Measurements from ENCODE around the gene TMPRSS6. TPM values are rescaled to one million over a fixed set of nuclear protein-coding genes. Genes with fewer than 3 reads are reported as not detected.
"Not testable (repeated sequence)": the region's sequence is repeated elsewhere in the genome, so short reads cannot be mapped to it uniquely, and the experiment has no call there.

The TMPRSS6 gene
- total RNA-seq, 1 experiment from 2014 or later: not detected

DNA sequence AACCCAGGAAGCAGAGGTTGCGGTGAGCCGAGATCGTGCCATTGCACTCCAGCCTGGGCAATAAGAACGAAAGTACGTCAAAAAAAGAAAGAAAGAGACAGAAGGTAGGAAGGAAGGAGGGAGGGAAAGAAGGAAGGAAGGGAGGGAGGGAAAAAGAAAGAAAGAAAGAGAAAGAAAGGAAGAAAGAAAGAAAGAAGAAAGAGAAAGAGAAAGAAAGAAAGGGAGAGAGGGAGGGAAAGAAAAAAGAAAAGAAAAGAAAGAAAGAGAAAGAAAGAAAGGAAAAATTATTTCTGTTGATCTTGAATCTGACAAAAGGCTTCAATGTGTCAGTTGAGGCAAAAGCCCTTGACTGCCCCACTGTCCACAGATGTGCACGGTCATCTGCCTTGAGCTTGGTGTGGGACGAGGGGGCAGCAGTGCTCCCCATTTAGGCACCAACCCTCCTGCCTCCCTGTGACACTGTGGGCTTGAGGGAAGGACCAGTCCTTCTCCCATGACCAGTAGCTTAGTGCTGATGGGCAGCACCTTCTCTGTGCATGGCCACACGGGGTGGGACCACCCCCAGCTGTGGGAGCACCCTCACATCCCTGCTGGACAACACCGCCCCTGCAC, 33.6 kb downstream of the TMPRSS6 start:
- Histone ChIP-seq H3K4me3 (no peak overlapping the region), H3K27ac (no peak overlapping the region), H3K36me3 (no peaks in the 10 kb centered on the region), H3K27me3 (no peaks in the 10 kb centered on the region), H3K9me3 (replicated peaks) (no peaks in the 10 kb centered on the region), H3K4me1 (no peaks in the 10 kb centered on the region)
- no peak for DNase-seq

DNA sequence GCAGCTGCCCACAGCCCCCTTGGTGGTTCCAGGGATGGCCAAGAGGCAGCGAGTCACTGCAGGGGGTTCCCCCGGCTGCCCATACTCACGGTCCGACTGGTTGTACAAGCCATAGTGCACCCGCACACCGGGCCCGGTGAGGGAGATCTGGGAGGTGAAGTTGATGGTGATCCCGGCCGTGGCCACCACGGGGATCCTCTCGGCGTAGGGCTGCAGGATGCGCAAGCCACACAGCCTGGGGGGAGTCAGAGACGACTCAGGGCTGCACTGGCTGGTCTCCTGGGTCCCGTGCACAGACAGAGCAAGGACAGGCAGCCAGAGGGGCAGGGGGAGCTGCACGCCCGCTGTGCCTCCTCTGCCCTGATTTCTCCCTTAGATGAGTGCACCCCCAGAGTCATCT, 34.5 kb downstream of the TMPRSS6 start:
- no peaks in the 10 kb centered on the region for H3K36me3 ChIP-seq
- H3K4me1 ChIP-seq: no peaks in the 10 kb centered on the region
- H3K9me3 ChIP-seq (replicated peaks): no peaks in the 10 kb centered on the region
- H3K4me3 ChIP-seq: no peak overlapping the region
- no peak for DNase-seq
- no peak overlapping the region for H3K27ac ChIP-seq
- H3K27me3 ChIP-seq: no peaks in the 10 kb centered on the region

DNA sequence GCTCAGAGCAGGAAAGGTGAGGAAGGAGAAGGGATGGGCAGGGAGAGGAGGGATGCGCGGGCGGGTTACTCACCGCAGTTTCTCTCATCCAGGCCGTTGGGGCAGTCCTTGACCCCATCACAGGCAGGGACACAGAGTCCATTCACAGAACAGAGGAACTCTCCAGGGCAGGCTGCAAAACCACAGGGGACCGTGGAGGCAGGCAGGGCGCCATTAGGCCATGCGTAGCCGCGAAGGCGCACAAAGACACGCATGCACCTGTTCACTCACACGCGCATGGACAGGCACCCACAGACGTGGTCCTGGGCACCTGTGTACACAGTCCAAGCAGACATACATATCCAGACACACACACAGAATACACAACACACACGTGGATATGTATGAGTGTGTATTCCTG, 35.0 kb downstream of the TMPRSS6 start:
- Histone ChIP-seq H3K9me3 (replicated peaks) (no peaks in the 10 kb centered on the region), H3K27me3 (no peaks in the 10 kb centered on the region; the same call in 1 of the 2 replicates), H3K27ac (no peak overlapping the region), H3K4me1 (no peaks in the 10 kb centered on the region), H3K4me3 (no peak overlapping the region), H3K36me3 (no peaks in the 10 kb centered on the region)
- DNase-seq: no peak

DNA sequence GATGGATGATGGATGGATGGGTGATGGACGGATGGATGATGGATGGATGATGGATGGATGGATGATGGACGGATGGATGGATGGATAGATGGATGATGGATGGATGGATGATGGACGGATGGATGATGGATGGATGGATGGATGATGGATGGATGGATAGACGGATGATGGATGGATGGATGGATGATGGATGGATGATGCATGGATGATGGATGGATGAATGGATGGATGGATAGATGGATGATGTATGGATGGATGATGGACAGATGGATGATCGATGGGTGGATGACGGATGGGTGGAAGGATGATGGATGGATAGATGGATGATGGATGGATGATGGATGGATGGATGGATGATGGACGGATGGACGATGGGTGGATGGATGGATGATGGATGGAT, 36.8 kb downstream of the TMPRSS6 start:
- DNase-seq: no peak
- Histone ChIP-seq H3K36me3 (no peaks in the 10 kb centered on the region), H3K27me3 (no peaks in the 10 kb centered on the region; the same call in 1 of the 2 replicates)

DNA sequence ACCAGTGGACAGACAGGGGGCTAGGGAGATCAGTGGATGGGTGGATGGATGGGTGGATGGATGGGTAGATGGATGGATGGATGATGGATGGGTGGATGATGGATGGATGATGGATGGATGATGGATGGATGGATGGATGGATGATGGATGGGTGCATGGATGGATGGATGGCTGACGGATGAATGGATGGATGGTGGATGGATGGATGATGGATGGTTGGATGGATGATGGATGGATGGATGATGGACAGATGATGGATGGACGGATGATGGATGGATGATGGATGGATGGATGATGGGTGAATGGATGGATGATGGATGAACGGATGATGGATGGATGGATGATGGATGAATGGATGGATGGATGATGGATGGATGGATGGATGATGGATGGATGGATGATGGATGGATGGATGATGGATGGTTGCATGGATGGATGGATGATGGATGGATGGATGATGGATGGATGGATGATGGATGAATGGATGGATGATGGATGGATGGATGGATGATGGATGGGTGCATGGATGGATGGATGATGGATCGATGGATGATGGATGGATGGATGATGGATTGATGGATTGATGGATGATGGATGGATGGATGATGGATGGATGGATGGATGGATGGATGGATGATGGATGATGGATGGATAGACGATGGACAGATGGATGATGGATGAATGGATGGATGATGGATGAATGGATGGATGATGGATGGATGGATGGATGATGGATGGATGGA, 37.5 kb downstream of the TMPRSS6 start:
- not testable (repeated sequence) for H3K27me3 ChIP-seq, H3K36me3 ChIP-seq, DNase-seq

More for the DNA sequence above, 36.8 kb downstream of the TMPRSS6 start:
- Histone ChIP-seq H3K4me1 (no peaks in the 10 kb centered on the region), H3K27ac (no peak overlapping the region), H3K9me3 (replicated peaks) (no peaks in the 10 kb centered on the region), H3K4me3 (no peak overlapping the region)

DNA sequence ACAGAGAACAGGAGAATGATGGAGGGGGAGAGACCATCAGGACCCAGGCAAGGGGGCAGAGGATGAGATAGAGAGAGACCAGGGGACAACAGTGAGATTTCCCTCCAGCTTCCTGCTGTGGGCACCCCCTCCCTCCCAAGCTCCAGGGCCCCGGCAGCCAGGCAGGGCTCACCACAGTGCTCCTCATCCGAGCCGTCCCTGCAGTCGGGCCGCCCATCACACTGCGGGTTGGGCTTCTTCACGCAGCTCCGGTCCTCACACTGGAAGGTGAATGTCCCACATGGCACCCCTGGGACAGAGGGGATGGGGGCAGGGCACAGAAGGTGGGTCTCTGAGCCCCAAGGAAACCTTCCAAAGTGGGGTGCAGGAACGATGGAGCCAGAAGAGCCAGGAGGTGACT, 38.8 kb downstream of the TMPRSS6 start:
- no peaks in the 10 kb centered on the region for H3K36me3 ChIP-seq
- H3K4me1 ChIP-seq: no peaks in the 10 kb centered on the region
- H3K9me3 ChIP-seq (replicated peaks): no peaks in the 10 kb centered on the region
- no peak overlapping the region for H3K27ac ChIP-seq
- no peak overlapping the region for H3K4me3 ChIP-seq
- DNase-seq: no peak
- no peaks in the 10 kb centered on the region; the same call in 1 of the 2 replicates for H3K27me3 ChIP-seq

More for the DNA sequence above, 37.5 kb downstream of the TMPRSS6 start:
- H3K4me1 ChIP-seq; H3K27ac ChIP-seq; H3K4me3 ChIP-seq; H3K9me3 ChIP-seq (replicated peaks): not testable (repeated sequence)

DNA sequence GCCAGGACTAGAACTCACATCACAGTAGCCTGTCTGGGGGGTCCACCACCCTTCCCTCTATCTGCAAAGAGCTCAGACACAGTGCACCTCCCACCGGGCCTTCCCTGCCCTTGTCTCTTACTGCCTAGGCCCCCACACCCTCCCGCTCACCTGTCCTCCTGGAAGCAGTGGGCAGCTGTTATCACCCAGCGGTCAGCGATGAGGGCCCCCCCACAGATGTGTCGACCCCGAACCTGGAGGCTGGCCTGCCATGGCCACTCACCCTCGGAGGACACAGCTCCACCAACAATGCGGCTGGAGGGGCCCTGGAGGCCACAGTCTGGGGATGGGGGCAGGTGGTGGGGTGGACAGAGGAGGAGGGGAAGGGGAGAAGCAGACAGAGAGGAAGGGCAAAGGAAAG, 39.2 kb downstream of the TMPRSS6 start:
- no peak overlapping the region for H3K4me3 ChIP-seq
- H3K4me1 ChIP-seq: no peaks in the 10 kb centered on the region
- no peak for DNase-seq
- H3K27me3 ChIP-seq: no peaks in the 10 kb centered on the region; the same call in 1 of the 2 replicates
- H3K9me3 ChIP-seq (replicated peaks): no peaks in the 10 kb centered on the region
- no peak overlapping the region for H3K27ac ChIP-seq
- H3K36me3 ChIP-seq: no peaks in the 10 kb centered on the region

DNA sequence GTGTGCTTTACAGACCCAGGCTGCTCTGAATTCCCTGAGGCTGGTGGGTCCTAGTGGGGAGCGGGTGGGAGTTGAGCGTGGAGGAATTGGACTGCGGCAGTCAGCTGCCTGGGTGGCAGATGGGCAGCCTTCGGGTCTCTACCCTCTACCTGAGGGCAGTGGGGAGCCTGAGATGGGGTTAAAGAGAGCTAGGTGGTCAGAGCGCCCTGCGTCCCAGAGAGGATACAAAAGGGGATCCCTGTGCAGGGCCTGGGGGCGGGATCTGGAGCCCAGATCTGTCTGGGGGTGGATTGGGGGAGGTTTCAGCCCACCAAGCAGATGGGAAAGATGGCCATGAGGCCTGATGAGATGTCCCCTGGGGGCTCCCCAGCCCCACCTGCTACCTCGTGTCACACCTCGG, 39.8 kb downstream of the TMPRSS6 start:
- Histone ChIP-seq H3K27me3 (no peaks in the 10 kb centered on the region; the same call in 1 of the 2 replicates), H3K9me3 (replicated peaks) (no peaks in the 10 kb centered on the region), H3K27ac (no peak overlapping the region), H3K4me3 (no peak overlapping the region), H3K4me1 (no peaks in the 10 kb centered on the region), H3K36me3 (no peaks in the 10 kb centered on the region)
- no peak for DNase-seq

DNA sequence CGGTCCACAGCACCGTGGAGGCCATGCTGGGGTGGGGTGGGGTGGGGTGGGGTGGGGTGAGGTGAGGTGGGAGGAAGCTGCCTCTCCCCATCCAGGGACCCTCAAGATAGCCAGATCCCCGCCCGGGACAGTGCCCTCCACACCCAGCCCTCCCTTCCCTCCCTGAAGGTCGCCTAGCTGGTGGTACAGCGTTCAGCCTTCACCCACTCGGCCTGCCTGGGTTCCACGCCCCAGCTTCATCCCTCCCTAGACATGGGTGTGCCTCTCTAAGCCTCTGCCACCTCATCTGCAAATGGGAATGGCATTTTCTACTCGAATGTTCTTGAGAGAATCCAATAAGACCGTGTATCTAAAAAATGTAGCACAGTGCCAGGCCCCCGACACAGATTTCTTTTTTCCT, 40.2 kb downstream of the TMPRSS6 start:
- Histone ChIP-seq H3K27me3 (no peaks in the 10 kb centered on the region; the same call in 1 of the 2 replicates), H3K4me3 (no peak overlapping the region), H3K9me3 (replicated peaks) (no peaks in the 10 kb centered on the region), H3K36me3 (no peaks in the 10 kb centered on the region), H3K27ac (no peak overlapping the region), H3K4me1 (no peaks in the 10 kb centered on the region)
- DNase-seq: no peak

DNA sequence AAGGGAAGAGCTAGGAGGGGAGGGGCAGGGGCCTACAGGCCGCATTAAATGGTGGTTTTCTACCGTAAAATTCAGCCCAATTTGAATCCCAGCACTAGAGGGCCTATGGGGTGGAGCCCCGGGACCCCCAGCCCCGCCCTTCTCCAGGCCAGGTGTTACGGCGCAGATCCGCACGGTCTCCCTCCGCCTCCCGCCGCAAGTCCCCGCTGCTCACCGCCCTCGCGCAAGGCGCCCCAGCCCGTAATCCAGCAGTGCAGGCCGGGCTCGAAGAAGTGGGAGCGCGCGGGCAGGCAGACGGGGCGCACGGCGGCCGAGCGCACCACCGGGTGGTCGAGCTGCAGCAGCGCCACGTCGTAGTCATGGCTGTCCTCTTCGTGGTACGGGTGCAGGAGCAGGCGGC, 40.7 kb downstream of the TMPRSS6 start:
- no peaks in the 10 kb centered on the region for H3K4me1 ChIP-seq
- H3K27ac ChIP-seq: no peak overlapping the region
- no peak for DNase-seq
- no peaks in the 10 kb centered on the region; the same call in 1 of the 2 replicates for H3K27me3 ChIP-seq
- H3K36me3 ChIP-seq: no peaks in the 10 kb centered on the region
- H3K9me3 ChIP-seq (replicated peaks): no peaks in the 10 kb centered on the region
- H3K4me3 ChIP-seq: no peak overlapping the region

DNA sequence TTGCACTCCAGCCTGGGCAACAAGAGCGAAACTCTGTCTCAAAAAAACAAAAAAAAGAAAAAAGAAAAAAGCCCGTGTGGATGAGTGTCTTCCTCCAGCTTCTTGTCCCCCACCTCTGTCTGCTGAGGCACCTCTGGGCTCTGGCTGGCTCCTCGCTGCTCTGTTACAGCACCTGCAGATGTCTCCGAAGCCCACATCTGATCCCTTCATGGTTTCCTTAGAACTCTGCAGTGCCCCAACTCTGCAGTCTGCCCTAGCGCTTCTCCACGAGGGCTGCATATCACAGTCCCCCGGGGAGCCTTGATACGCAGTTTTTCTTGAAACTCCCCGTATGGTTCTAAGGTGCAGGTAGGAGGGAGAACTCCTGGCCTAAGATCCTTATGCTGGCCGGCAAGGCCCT, 42.1 kb downstream of the TMPRSS6 start:
- no peaks in the 10 kb centered on the region for H3K36me3 ChIP-seq
- no peak overlapping the region for H3K4me3 ChIP-seq
- no peak for DNase-seq
- H3K27me3 ChIP-seq: no peaks in the 10 kb centered on the region; the same call in 1 of the 2 replicates
- H3K9me3 ChIP-seq (replicated peaks): no peaks in the 10 kb centered on the region
- H3K4me1 ChIP-seq: no peaks in the 10 kb centered on the region
- H3K27ac ChIP-seq: no peak overlapping the region

DNA sequence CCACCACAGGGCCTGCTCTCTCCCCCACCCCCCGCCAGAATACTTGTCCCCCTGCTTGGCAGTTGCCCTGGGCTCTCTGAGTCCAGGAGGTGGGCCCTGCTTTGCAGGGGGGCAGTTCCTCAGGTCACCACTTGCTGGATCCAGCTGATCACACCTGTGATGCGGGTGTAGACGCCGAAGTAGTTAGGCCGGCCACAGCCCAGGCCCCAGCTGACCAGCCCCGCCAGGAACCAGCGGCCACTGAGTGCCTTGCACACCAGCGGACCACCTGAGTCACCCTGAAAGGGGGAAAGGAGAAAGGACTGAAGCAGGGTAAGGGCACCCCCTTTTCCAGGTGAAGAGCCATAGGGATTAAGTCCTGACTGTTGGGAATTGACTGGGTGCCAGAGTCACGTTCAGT, 43.6 kb downstream of the TMPRSS6 start:
- Histone ChIP-seq H3K36me3 (no peaks in the 10 kb centered on the region), H3K4me3 (no peak overlapping the region), H3K4me1 (no peaks in the 10 kb centered on the region), H3K27me3 (no peaks in the 10 kb centered on the region; the same call in 1 of the 2 replicates), H3K9me3 (replicated peaks) (no peaks in the 10 kb centered on the region), H3K27ac (no peak overlapping the region)
- no peak for DNase-seq

DNA sequence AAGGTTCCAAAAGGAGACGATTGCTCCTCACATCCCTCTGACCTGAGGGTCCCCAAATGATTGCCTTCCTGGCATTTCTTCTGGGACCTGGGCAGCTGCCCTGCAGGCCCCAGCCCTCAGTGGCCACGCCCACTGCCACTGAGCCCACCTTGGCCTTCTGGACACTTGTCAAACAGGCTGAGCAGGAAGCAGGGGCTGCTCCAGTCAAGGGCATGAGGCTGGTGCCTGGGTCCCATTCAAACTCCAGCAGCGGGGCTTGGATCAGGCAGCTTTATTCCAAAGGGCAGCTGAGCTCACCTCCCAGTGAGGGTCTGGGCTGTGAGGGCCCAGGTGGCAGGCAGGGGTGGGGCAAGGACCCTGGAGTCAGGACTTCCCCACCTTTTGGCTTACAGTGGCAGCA, 44.3 kb downstream of the TMPRSS6 start:
- Histone ChIP-seq H3K27ac (no peak overlapping the region), H3K9me3 (replicated peaks) (no peaks in the 10 kb centered on the region), H3K27me3 (no peaks in the 10 kb centered on the region; the same call in 1 of the 2 replicates), H3K4me3 (no peak overlapping the region), H3K4me1 (no peaks in the 10 kb centered on the region), H3K36me3 (no peaks in the 10 kb centered on the region)
- DNase-seq: no peak

DNA sequence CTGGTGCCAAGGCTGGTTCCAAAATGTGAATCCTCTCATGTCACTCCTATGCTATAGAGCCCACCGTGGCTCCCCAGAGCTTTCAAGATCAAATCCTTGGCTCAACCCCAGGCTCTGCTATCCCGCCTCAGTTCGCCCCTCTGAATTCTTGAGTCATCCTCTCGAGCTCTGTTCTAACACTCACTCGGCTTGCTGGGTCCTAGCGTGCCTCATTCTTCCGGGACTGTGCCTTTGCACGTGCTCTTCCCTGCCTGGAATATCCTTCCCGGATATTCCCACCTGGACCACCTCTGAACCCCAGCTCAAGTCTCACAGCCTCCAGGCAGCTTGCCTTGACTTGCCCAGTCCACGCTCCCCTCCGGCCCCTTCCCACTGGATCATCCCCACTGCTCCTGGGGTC, 45.0 kb downstream of the TMPRSS6 start:
- Histone ChIP-seq H3K36me3 (no peaks in the 10 kb centered on the region), H3K27me3 (no peaks in the 10 kb centered on the region; the same call in 1 of the 2 replicates), H3K4me3 (no peak overlapping the region), H3K27ac (no peak overlapping the region), H3K9me3 (replicated peaks) (no peaks in the 10 kb centered on the region), H3K4me1 (no peaks in the 10 kb centered on the region)
- DNase-seq: no peak

DNA sequence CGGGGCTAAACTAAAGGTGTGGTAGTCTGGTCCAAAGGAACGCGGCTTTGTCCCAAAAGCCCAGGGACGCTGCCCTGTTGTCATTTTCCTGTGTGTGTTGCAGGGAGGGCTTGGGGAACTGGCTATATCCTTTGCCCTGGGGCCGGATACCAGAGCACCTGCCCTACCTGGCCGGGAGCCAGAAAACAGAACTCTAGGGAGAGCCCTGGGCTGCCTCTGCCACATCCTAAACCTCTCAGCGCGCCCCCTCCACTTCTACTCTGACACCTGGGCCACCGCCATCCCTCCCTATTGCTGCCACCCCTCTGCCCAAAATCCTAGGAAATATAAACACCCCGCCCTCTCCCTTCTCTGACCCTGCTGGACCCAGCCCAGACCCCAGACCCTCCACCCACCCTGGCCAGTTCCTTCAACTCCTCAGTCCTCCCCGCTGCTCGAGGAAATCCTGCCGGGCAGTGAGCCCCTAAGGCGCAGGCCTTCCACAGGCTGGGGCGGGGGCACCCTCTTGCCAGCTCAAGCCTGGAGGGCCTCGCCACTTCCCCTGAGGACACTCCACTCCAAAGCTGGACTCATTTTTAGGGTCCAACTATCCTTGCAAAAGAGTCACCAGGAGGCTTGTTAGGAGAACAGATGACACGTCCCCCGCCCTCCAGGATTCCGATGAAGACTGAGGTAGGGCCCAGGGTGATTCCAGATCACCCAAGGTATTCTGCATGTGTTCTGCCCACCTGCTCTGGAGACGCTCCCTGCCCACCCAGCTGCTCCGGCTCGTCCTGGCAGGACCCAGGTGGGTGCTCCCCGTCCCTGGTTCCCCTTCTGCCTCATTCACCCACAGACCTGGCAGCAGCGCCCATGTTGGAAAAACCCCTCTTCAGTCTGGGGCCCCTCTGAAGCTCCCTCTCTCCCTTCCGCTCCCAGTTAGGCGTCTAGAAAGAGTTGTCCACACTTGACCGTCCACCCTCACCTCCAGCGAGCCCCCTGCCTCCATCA, 45.8 kb downstream of the TMPRSS6 start:
- Histone ChIP-seq H3K4me1 (no peaks in the 10 kb centered on the region), H3K36me3 (no peaks in the 10 kb centered on the region), H3K4me3 (no peak overlapping the region), H3K27me3 (no peaks in the 10 kb centered on the region), H3K9me3 (replicated peaks) (no peaks in the 10 kb centered on the region), H3K27ac (no peak overlapping the region)
- DNase-seq: peak; percentile 49 to 65

All from SJCRH30 (cell line).